ENCODE data around the gene IGFBP7.

- TF ChIP-seq EZH2 (IDR thresholded peaks at IDR 0.05; ENCODE audit: low read length, missing control alignments) (no peak), CTCF (conservative IDR thresholded peaks at IDR 0.05 in 1 of 2, IDR thresholded peaks at IDR 0.05 in 1 of 2; ENCODE audit: low read depth in 1 of 2, low read length in 2 of 2) (no peak)
Observed at GRCh38 chr4:57124145-57124544, 14.0 kb upstream of the IGFBP7 start.
